IMR-90 (cell line): ENCODE data around the gene UGT1A7. TPM values are rescaled to one million over a fixed set of nuclear protein-coding genes. Genes with fewer than 3 reads are reported as not detected.

ENCODE experiments used
- ATAC-seq: fragments of 200-7000 bp; cut with Tn5 transposase; 2 replicates; pipeline ENCODE4 v1.9.1; 2020; ENCODE audit warnings: low read depth, mild to moderate bottlenecking, moderate library complexity
- BruUV-seq: library from RNA; stranded (reverse); fragments of 400-500 nt; replicated peaks from 2 replicates; lab custom pipeline; 2021; lab: Mats Ljungman, UMichigan
- CTCF ChIA-PET: fragments of 300-600 bp; formaldehyde crosslinking; extraction: SDS; loops from one replicate; lab custom pipeline; 2021; ENCODE audit warnings: antibody characterized with exemption; lab: Yijun Ruan, JAX
- POLR2A ChIA-PET: fragments of 300-600 bp; sonication (Branson Sonifier 250); formaldehyde crosslinking; loops from one replicate; lab custom pipeline; 2022; ENCODE audit warnings: antibody characterized with exemption; ENCODE audit not compliant: unreplicated experiment; lab: Charles Lee
- DNase-seq: peaks from one replicate; pipeline ENCODE4 v3.0.0; 2013
- H2AFZ ChIP-seq: replicated peaks from 2 replicates; pipeline ENCODE3; 2013; ENCODE audit warnings: low read length, mild to moderate bottlenecking; ENCODE audit not compliant: poor library complexity
- H2AK5ac ChIP-seq: 2 replicates; pipeline ENCODE4 v1.6.1; 2013; ENCODE audit warnings: low read depth, low read length, inconsistent platforms
- H2AK9ac ChIP-seq: replicated peaks from 2 replicates; pipeline ENCODE3; 2013; ENCODE audit warnings: mild to moderate bottlenecking, low read depth, low read length, moderate library complexity; ENCODE audit not compliant: poor library complexity
- H2BK120ac ChIP-seq: 2 replicates; pipeline ENCODE4 v1.6.1; 2013; ENCODE audit warnings: low read depth, low read length, inconsistent platforms
- H2BK15ac ChIP-seq: 3 replicates; pipeline ENCODE4 v1.6.1; 2013; ENCODE audit warnings: low read depth, low read length, inconsistent platforms
- H2BK20ac ChIP-seq: 2 replicates; pipeline ENCODE4 v1.6.1; 2013; ENCODE audit warnings: low read depth, mild to moderate bottlenecking, inconsistent platforms, low read length, moderate library complexity
- H2BK5ac ChIP-seq: 2 replicates; pipeline ENCODE4 v1.6.1; 2013; ENCODE audit warnings: mild to moderate bottlenecking, low read depth, low read length, inconsistent platforms; ENCODE audit not compliant: poor library complexity, severe bottlenecking
- H3K14ac ChIP-seq: replicated peaks from 2 replicates; pipeline ENCODE4 v1.6.1; 2013; ENCODE audit warnings: low read depth, low read length, inconsistent platforms
- H3K18ac ChIP-seq: 2 replicates; pipeline ENCODE4 v1.6.1; 2013; ENCODE audit warnings: low read depth, low read length, control low read depth
- H3K23ac ChIP-seq: 2 replicates; pipeline ENCODE4 v1.6.1; 2013; ENCODE audit warnings: low read depth, low read length, inconsistent platforms
- H3K27ac ChIP-seq: 2 replicates; pipeline ENCODE4 v1.5.1; 2013; ENCODE audit warnings: mild to moderate bottlenecking, control low read depth, low read length; ENCODE audit not compliant: insufficient read depth
- H3K27me3 ChIP-seq: 2 replicates; pipeline ENCODE4 v1.6.1; 2013; ENCODE audit warnings: low read length; ENCODE audit not compliant: control insufficient read depth, insufficient read depth
- H3K36me3 ChIP-seq: 2 replicates; pipeline ENCODE4 v1.6.1; 2013; ENCODE audit warnings: low read length, mixed read lengths; ENCODE audit not compliant: control insufficient read depth, insufficient read depth
- H3K4ac ChIP-seq: 2 replicates; pipeline ENCODE4 v1.6.1; 2013; ENCODE audit warnings: low read depth, low read length, inconsistent platforms
- H3K4me1 ChIP-seq: 2 replicates; pipeline ENCODE4 v1.6.1; 2013; ENCODE audit warnings: low read length, mixed read lengths; ENCODE audit not compliant: control insufficient read depth, insufficient read depth
- H3K4me2 ChIP-seq: 2 replicates; pipeline ENCODE4 v1.6.1; 2013; ENCODE audit warnings: low read depth, mild to moderate bottlenecking, control low read depth, low read length, moderate library complexity
- H3K4me3 ChIP-seq: 2 replicates; pipeline ENCODE4 v1.5.1; 2013; ENCODE audit warnings: low read depth, mild to moderate bottlenecking, control low read depth, low read length, moderate library complexity; ENCODE audit not compliant: insufficient read depth
- H3K56ac ChIP-seq: 2 replicates; pipeline ENCODE4 v1.6.1; 2013; ENCODE audit warnings: low read length, inconsistent platforms; ENCODE audit not compliant: insufficient read depth; ENCODE audit errors: extremely low read depth
- H3K79me1 ChIP-seq, 2 experiments: 2 replicates each; pipeline ENCODE4 v1.6.1; 2013; ENCODE audit warnings: low read length in 2 of 2, inconsistent platforms in 1 of 2, low read depth in 1 of 2
- H3K9ac ChIP-seq: 2 replicates; pipeline ENCODE4 v1.6.1; 2013; ENCODE audit warnings: low read depth, low read length, control low read depth
- H3K9me1 ChIP-seq: 2 replicates; pipeline ENCODE4 v1.6.1; 2013; ENCODE audit warnings: low read length, inconsistent platforms; ENCODE audit not compliant: insufficient read depth
- H3K9me3 ChIP-seq: 2 replicates; pipeline ENCODE4 v1.6.1; 2013; ENCODE audit warnings: low read length; ENCODE audit not compliant: control insufficient read depth, insufficient read depth
- H4K20me1 ChIP-seq: 2 replicates; pipeline ENCODE4 v1.6.1; 2013; ENCODE audit warnings: low read length, inconsistent platforms; ENCODE audit not compliant: insufficient read depth
- H4K5ac ChIP-seq: 2 replicates; pipeline ENCODE4 v1.6.1; 2013; ENCODE audit warnings: mild to moderate bottlenecking, low read depth, low read length, control low read depth
- H4K8ac ChIP-seq, 2 experiments: 2 replicates each; pipeline ENCODE4 v1.6.1; 2013; ENCODE audit warnings: low read depth in 2 of 2, low read length in 2 of 2, control low read depth in 1 of 2, inconsistent platforms in 1 of 2
- H4K91ac ChIP-seq: 2 replicates; pipeline ENCODE4 v1.6.1; 2013; ENCODE audit warnings: low read depth, low read length, inconsistent platforms; ENCODE audit not compliant: insufficient read depth
- CEBPB ChIP-seq: IDR thresholded peaks from 2 replicates; pipeline ENCODE4 v1.6.1; 2012; ENCODE audit warnings: low read depth, low read length, improper control_type of control experiment
- FOS ChIP-seq: fragments of 150-350 bp; IDR thresholded peaks from 2 replicates; pipeline ENCODE4 v1.6.1; 2016; ENCODE audit warnings: low read depth, low read length
- MAFK ChIP-seq: IDR thresholded peaks from 2 replicates; pipeline ENCODE4 v1.6.1; 2012; ENCODE audit warnings: low read depth, low read length, improper control_type of control experiment
- NFE2L2 ChIP-seq: fragments of 150-350 bp; IDR thresholded peaks from 2 replicates; pipeline ENCODE4 v1.6.1; 2016; ENCODE audit warnings: low read depth, mild to moderate bottlenecking, low read length
- POLR2A ChIP-seq: IDR thresholded peaks from 2 replicates; pipeline ENCODE4 v1.6.1; 2012; ENCODE audit warnings: mild to moderate bottlenecking, low read depth, low read length
- SMC3 ChIP-seq: fragments of 150-350 bp; IDR thresholded peaks from 2 replicates; pipeline ENCODE4 v1.6.1; 2016; ENCODE audit warnings: low read depth, mild to moderate bottlenecking, antibody characterized with exemption, low read length, moderate library complexity
- WGBS, 2 experiments: methylation state at CpG; one replicate each; pipeline versions ENCODE4 v1.1.5 to v1.1.7; 2013; ENCODE audit warnings: missing lambda C conversion rate in 2 of 2; ENCODE audit not compliant: insufficient read length in 1 of 2; ENCODE audit errors: extremely low coverage in 2 of 2; 5-methylcytosine and 5-hydroxymethylcytosine counted together
- dilution Hi-C: fragments of 300-500 bp; cut with HindIII; formaldehyde crosslinking; loops from one replicate; pipeline ENCODE4 v1.14.3; 2018; ENCODE audit warnings: low sequenced_read_pairs; ENCODE audit not compliant: unreplicated experiment
- in situ Hi-C: fragments of 300-500 bp; cut with MboI; formaldehyde crosslinking; loops from 3 replicates; pipeline ENCODE4 v1.14.3; 2019; ENCODE audit warnings: low sequenced_read_pairs, inconsistent platforms, mixed read lengths
- intact Hi-C: fragments of 100-400 bp; cut with micrococcal nuclease; formaldehyde crosslinking; loops from 2 replicates; pipeline ENCODE4 v1.10.0; 2022
- polyA plus RNA-seq, 3 experiments: library from polyadenylated mRNA; depleted of rRNA; stranded (reverse); fragments of >200 nt; gene quantifications; 2 replicates each; pipeline ENCODE4 v1.2.3, GENCODE V29; 2012; ENCODE audit warnings: low replicate concordance in 1 of 3
- total RNA-seq: library from RNA; depleted of rRNA; stranded (reverse); fragments of >200 nt; gene quantifications from 2 replicates; pipeline ENCODE4 v1.2.3, GENCODE V29; 2012
- TF ChIP-seq, protein P1 (sequence below): fragments of 150-350 bp; IDR thresholded peaks from 2 replicates; pipeline ENCODE4 v1.6.1; 2016; ENCODE audit warnings: low read depth, mild to moderate bottlenecking, low read length, moderate library complexity, borderline replicate concordance

Gene UGT1A7
- total and polyA plus RNA-seq, 2 of the 4 experiments (the other 2 are of a cell fraction): not detected

GRCh38 chr2:233691443-233692433, 10.0 kb downstream of the UGT1A7 start:
- Histone ChIP-seq H4K91ac (no peak overlapping the region), H3K18ac (no peak overlapping the region), H4K8ac (no peak overlapping the region), H2BK20ac (no peak overlapping the region), H3K4me3 (no peak overlapping the region), H4K5ac (no peak overlapping the region), H3K9ac (no peak overlapping the region), H2BK120ac (no peak overlapping the region), H3K27ac (no peak overlapping the region), H3K9me3 (no peaks in the 10 kb centered on the region), H3K4me2 (no peak overlapping the region), H2BK5ac (no peak overlapping the region), H4K20me1 (no peaks in the 10 kb centered on the region), H3K14ac (no peak overlapping the region), H3K23ac (no peak overlapping the region), H3K4ac (no peak overlapping the region), H3K9me1 (no peaks in the 10 kb centered on the region), H3K79me1 (no peaks in the 10 kb centered on the region), H3K36me3 (no peaks in the 10 kb centered on the region), H2AK9ac (no peak overlapping the region), H3K56ac (no peak overlapping the region), H2BK15ac (no peak overlapping the region), H2AK5ac (no peak overlapping the region), H3K27me3 (peaks cover 2% of the 10 kb centered on the region), H3K4me1 (no peaks in the 10 kb centered on the region), H2AFZ (no peak overlapping the region)
- in situ Hi-C loops: no loop called here
- intact Hi-C loops: no loop called here
- no CpG with 5 or more reads among the region's 11 CpGs for WGBS, 2 experiments
- no peak for ATAC-seq
- ChIA-PET POLR2A (no interaction called here), CTCF (no interaction called here)
- DNase-seq: no peak
- dilution Hi-C loops: no loop called here
- TF ChIP-seq SMC3 (no peak), CEBPB (no peak), NFE2L2 (no peak), MAFK (no peak), FOS (no peak), POLR2A (no peak)
- TF ChIP-seq, protein P1, sequence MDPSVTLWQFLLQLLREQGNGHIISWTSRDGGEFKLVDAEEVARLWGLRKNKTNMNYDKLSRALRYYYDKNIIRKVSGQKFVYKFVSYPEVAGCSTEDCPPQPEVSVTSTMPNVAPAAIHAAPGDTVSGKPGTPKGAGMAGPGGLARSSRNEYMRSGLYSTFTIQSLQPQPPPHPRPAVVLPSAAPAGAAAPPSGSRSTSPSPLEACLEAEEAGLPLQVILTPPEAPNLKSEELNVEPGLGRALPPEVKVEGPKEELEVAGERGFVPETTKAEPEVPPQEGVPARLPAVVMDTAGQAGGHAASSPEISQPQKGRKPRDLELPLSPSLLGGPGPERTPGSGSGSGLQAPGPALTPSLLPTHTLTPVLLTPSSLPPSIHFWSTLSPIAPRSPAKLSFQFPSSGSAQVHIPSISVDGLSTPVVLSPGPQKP: no peak
- no TSS peak for BruUV-seq
